ENCODE data around the gene DHX9.

DHX9 gene

GRCh38 chr1:182817802-182818201 is 21.3 kb upstream of the DHX9 start:
- Histone ChIP-seq H3K9me3 (ENCODE audit: insufficient read depth, low read depth, low read length) (no peaks in the 10 kb centered on the region), H3K4me3 (ENCODE audit: low read depth, low read length) (no peak overlapping the region), H3K27me3 (ENCODE audit: insufficient read depth, low read length) (no peaks in the 10 kb centered on the region), H3K14ac (ENCODE audit: low read length) (no peak overlapping the region), H3K4me1 (ENCODE audit: control insufficient read depth in 1 of 2, insufficient read depth in 2 of 2, low read length in 2 of 2) (no peaks in the 10 kb centered on the region), H3K4me2 (ENCODE audit: low read length) (no peak overlapping the region), H4K12ac (ENCODE audit: low read depth, low read length) (no peak overlapping the region), H2AK5ac (ENCODE audit: low read length) (no peak overlapping the region), H3K27ac (ENCODE audit: low read depth, low read length) (no peak overlapping the region), H2BK120ac (ENCODE audit: insufficient read depth, low read length, poor library complexity) (no peak overlapping the region), H3K4ac (ENCODE audit: low read depth, low read length) (no peak overlapping the region), H2BK5ac (ENCODE audit: low read depth, low read length, poor library complexity) (no peak overlapping the region), H3K36me3 (ENCODE audit: control insufficient read depth in 1 of 2, insufficient read depth in 2 of 2, low read length in 2 of 2) (no peaks in the 10 kb centered on the region), H2BK12ac (ENCODE audit: low read length) (no peak overlapping the region), H3K9ac (ENCODE audit: low read length) (no peak overlapping the region), H3K18ac (ENCODE audit: low read length) (no peak overlapping the region), H3K79me1 (ENCODE audit: low read length) (no peaks in the 10 kb centered on the region), H4K91ac (ENCODE audit: low read depth, low read length) (no peak overlapping the region), H3K79me2 (ENCODE audit: control insufficient read depth, insufficient read depth, low read length, poor library complexity) (no peaks in the 10 kb centered on the region), H4K8ac (ENCODE audit: low read depth, low read length) (no peak overlapping the region), H3K23ac (ENCODE audit: low read length) (no peak overlapping the region), H2AFZ (ENCODE audit: insufficient read depth, low read length, poor library complexity) (no peak overlapping the region)
- WGBS (ENCODE audit: extremely low coverage, insufficient coverage, insufficient read length), result no CpG with 5 or more reads among the region's 3 CpGs
- peak in 1 of 2 donors; percentile 52 for DNase-seq

GRCh38 chr1:182823220-182823619 is 15.9 kb upstream of the DHX9 start:
- Histone ChIP-seq H2BK12ac (ENCODE audit: low read length) (no peak overlapping the region), H4K8ac (ENCODE audit: low read depth, low read length) (no peak overlapping the region), H3K4ac (ENCODE audit: low read depth, low read length) (no peak overlapping the region), H2AK5ac (ENCODE audit: low read length) (no peak overlapping the region), H3K27ac (ENCODE audit: low read depth, low read length) (no peak overlapping the region), H3K79me2 (ENCODE audit: control insufficient read depth, insufficient read depth, low read length, poor library complexity) (no peaks in the 10 kb centered on the region), H3K18ac (ENCODE audit: low read length) (no peak overlapping the region), H3K79me1 (ENCODE audit: low read length) (no peaks in the 10 kb centered on the region), H2BK5ac (ENCODE audit: low read depth, low read length, poor library complexity) (no peak overlapping the region), H3K9ac (ENCODE audit: low read length) (no peak overlapping the region), H4K12ac (ENCODE audit: low read depth, low read length) (no peak overlapping the region), H3K27me3 (ENCODE audit: insufficient read depth, low read length) (no peaks in the 10 kb centered on the region), H3K4me1 (ENCODE audit: control insufficient read depth in 1 of 2, insufficient read depth in 2 of 2, low read length in 2 of 2) (no peaks in the 10 kb centered on the region), H3K9me3 (ENCODE audit: insufficient read depth, low read depth, low read length) (no peaks in the 10 kb centered on the region), H3K14ac (ENCODE audit: low read length) (no peak overlapping the region), H2BK120ac (ENCODE audit: insufficient read depth, low read length, poor library complexity) (no peak overlapping the region), H3K36me3 (ENCODE audit: control insufficient read depth in 1 of 2, insufficient read depth in 2 of 2, low read length in 2 of 2) (no peaks in the 10 kb centered on the region), H3K4me3 (ENCODE audit: low read depth, low read length) (no peak overlapping the region), H3K4me2 (ENCODE audit: low read length) (no peak overlapping the region), H4K91ac (ENCODE audit: low read depth, low read length) (no peak overlapping the region), H2AFZ (ENCODE audit: insufficient read depth, low read length, poor library complexity) (no peak overlapping the region), H3K23ac (ENCODE audit: low read length) (no peak overlapping the region)
- no CpG with 5 or more reads among the region's 3 CpGs for WGBS (ENCODE audit: extremely low coverage, insufficient coverage, insufficient read length)
- no peak for DNase-seq

DNA sequence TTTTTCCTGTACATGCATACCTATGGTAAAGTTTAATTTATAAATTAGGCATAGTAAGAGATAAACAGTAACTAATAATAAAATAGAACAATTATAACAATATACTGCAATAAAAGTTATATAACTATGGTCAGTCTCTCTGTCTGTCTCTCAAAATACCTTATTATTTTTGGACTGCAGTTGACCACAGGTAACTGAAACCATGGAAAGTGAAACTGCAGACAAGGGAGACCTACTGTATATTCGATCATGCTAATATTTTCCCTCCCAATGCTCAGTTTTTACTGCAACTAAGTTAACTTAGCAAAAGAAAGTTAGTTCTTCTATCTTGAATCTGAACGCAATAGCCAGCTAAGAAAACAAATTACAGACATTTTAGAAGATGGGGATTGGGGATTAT is 12.3 kb upstream of the DHX9 start:
- H2BK12ac ChIP-seq (ENCODE audit: low read length), result no peak overlapping the region
- H4K91ac ChIP-seq (ENCODE audit: low read depth, low read length), result no peak overlapping the region
- H3K4me1 ChIP-seq (ENCODE audit: control insufficient read depth in 1 of 2, insufficient read depth in 2 of 2, low read length in 2 of 2), result no peaks in the 10 kb centered on the region
- no peak overlapping the region for H2AFZ ChIP-seq (ENCODE audit: insufficient read depth, low read length, poor library complexity)
- no peak overlapping the region for H2BK5ac ChIP-seq (ENCODE audit: low read depth, low read length, poor library complexity)
- H2AK5ac ChIP-seq (ENCODE audit: low read length), result no peak overlapping the region
- H3K14ac ChIP-seq (ENCODE audit: low read length), result no peak overlapping the region
- H3K9ac ChIP-seq (ENCODE audit: low read length), result no peak overlapping the region
- no peak for DNase-seq
- H3K4ac ChIP-seq (ENCODE audit: low read depth, low read length), result no peak overlapping the region
- no peak overlapping the region for H3K27ac ChIP-seq (ENCODE audit: low read depth, low read length)
- H3K79me1 ChIP-seq (ENCODE audit: low read length), result no peaks in the 10 kb centered on the region
- no peak overlapping the region for H3K4me2 ChIP-seq (ENCODE audit: low read length)
- H3K18ac ChIP-seq (ENCODE audit: low read length), result no peak overlapping the region
- no peaks in the 10 kb centered on the region for H3K9me3 ChIP-seq (ENCODE audit: insufficient read depth, low read depth, low read length)
- no peaks in the 10 kb centered on the region for H3K36me3 ChIP-seq (ENCODE audit: control insufficient read depth in 1 of 2, insufficient read depth in 2 of 2, low read length in 2 of 2)
- no peak overlapping the region for H3K23ac ChIP-seq (ENCODE audit: low read length)
- H4K8ac ChIP-seq (ENCODE audit: low read depth, low read length), result no peak overlapping the region
- H2BK120ac ChIP-seq (ENCODE audit: insufficient read depth, low read length, poor library complexity), result no peak overlapping the region
- no CpG with 5 or more reads among the region's 2 CpGs for WGBS (ENCODE audit: extremely low coverage, insufficient coverage, insufficient read length)
- no peaks in the 10 kb centered on the region for H3K79me2 ChIP-seq (ENCODE audit: control insufficient read depth, insufficient read depth, low read length, poor library complexity)
- no peaks in the 10 kb centered on the region for H3K27me3 ChIP-seq (ENCODE audit: insufficient read depth, low read length)
- no peak overlapping the region for H4K12ac ChIP-seq (ENCODE audit: low read depth, low read length)
- no peak overlapping the region for H3K4me3 ChIP-seq (ENCODE audit: low read depth, low read length)

DNA sequence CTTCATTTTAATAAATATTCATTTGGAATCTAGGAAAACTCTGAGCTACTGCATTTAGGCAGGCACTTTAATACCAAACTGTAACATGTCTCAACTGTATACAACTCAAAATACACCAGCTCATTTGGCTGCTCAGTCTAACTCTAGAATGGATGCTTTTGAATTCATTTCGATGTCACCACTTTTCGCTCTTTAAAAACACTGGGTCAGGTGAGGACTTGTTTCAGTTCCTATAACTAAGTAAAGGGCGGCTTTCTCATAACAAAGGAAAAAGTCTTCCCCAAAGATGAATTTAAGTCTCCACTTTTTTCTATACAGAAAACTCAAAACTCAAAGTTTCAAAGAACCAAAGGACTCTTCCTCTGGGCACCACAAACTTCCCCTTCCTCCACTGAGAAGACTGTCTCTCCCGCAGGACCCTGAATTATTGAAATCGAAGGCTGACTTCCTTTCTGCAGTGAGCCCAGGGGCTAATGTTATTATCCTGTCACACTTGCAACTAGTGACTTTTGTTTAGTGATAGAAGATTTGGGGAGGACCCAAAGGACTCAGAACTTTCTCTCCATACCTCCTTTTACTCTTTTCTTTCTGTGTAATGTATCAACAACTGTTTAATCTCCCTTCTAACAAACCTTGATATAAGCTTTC is 9.7 kb upstream of the DHX9 start:
- H2BK120ac ChIP-seq (ENCODE audit: insufficient read depth, low read length, poor library complexity), result no peak overlapping the region
- no peak overlapping the region for H3K23ac ChIP-seq (ENCODE audit: low read length)
- H2BK5ac ChIP-seq (ENCODE audit: low read depth, low read length, poor library complexity), result no peak overlapping the region
- no peaks in the 10 kb centered on the region for H3K9me3 ChIP-seq (ENCODE audit: insufficient read depth, low read depth, low read length)
- H3K4me3 ChIP-seq (ENCODE audit: low read depth, low read length), result no peak overlapping the region
- H2BK12ac ChIP-seq (ENCODE audit: low read length), result no peak overlapping the region
- no peaks in the 10 kb centered on the region for H3K36me3 ChIP-seq (ENCODE audit: control insufficient read depth in 1 of 2, insufficient read depth in 2 of 2, low read length in 2 of 2)
- H3K79me2 ChIP-seq (ENCODE audit: control insufficient read depth, insufficient read depth, low read length, poor library complexity), result no peaks in the 10 kb centered on the region
- no peak overlapping the region for H2AK5ac ChIP-seq (ENCODE audit: low read length)
- H4K91ac ChIP-seq (ENCODE audit: low read depth, low read length), result no peak overlapping the region
- H3K4ac ChIP-seq (ENCODE audit: low read depth, low read length), result no peak overlapping the region
- no CpG with 5 or more reads among the region's 5 CpGs for WGBS (ENCODE audit: extremely low coverage, insufficient coverage, insufficient read length)
- no peaks in the 10 kb centered on the region for H3K79me1 ChIP-seq (ENCODE audit: low read length)
- H3K27ac ChIP-seq (ENCODE audit: low read depth, low read length), result no peak overlapping the region
- H4K12ac ChIP-seq (ENCODE audit: low read depth, low read length), result no peak overlapping the region
- no peaks in the 10 kb centered on the region for H3K4me1 ChIP-seq (ENCODE audit: control insufficient read depth in 1 of 2, insufficient read depth in 2 of 2, low read length in 2 of 2)
- no peak overlapping the region for H3K9ac ChIP-seq (ENCODE audit: low read length)
- DNase-seq, result no peak
- no peaks in the 10 kb centered on the region for H3K27me3 ChIP-seq (ENCODE audit: insufficient read depth, low read length)
- H4K8ac ChIP-seq (ENCODE audit: low read depth, low read length), result no peak overlapping the region
- H3K4me2 ChIP-seq (ENCODE audit: low read length), result no peak overlapping the region
- no peak overlapping the region for H3K18ac ChIP-seq (ENCODE audit: low read length)
- H2AFZ ChIP-seq (ENCODE audit: insufficient read depth, low read length, poor library complexity), result no peak overlapping the region
- no peak overlapping the region for H3K14ac ChIP-seq (ENCODE audit: low read length)
